GM18508 (cell line): ENCODE data around the gene FAH.

Experiments
- ATAC-seq: cut with Tn5 transposase; IDR thresholded peaks from one replicate; pipeline ENCODE4 v1.9.1; 2021; ENCODE audit warnings: moderate number of reproducible peaks; ENCODE audit not compliant: insufficient read depth, unreplicated experiment

Gene FAH

DNA sequence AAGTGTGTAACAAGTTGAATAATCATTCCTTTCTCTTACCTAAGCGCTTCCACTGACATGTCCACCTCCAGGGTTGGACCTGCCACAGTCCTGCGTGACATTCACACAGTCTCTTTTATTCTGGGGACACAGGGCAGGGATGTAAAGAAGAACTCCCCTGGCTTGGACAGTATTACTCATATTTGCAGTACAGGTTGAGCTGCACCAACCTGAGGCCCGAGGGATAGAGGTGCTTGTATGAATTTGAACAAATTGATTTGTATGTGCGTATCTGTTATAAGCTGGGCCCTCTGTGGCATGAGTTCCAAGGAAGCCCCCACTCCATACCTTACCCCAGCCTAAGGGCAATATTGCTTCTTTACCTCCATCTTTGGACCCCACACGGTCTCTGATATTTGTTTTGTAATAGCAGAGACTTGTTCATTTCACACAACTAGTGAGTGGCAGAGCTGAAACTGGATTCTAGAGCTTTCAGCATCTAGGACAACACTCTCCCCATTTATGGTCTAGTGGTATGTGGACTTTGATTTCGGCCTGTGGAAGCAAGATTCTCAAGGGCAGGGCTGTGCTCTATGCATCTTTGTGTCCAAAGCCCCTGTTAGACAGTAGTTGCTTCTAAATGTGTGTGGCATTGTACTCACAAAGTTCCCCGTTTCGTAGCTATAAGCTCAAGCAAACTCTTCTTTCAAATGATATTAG, 39.2 kb downstream of the FAH start:
- no peak for ATAC-seq

DNA sequence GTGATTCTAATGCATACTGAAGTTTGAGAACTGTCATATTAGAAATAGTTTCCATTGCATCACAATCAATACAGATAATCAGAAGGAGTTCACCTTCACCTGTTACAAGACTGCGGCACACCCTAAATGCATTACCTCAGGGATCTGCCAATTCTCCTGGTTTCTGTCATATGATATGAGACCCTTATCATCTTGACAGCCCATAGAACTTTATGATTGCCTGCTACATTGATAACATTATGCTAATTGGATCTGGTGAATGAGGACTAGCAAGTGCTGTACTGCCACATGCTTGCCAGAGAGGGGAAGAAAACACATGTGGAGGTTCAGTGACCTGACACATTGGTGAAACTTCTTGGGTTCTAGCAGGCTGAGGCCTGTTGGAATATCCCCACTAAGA, 41.4 kb downstream of the FAH start:
- ATAC-seq: no peak

DNA sequence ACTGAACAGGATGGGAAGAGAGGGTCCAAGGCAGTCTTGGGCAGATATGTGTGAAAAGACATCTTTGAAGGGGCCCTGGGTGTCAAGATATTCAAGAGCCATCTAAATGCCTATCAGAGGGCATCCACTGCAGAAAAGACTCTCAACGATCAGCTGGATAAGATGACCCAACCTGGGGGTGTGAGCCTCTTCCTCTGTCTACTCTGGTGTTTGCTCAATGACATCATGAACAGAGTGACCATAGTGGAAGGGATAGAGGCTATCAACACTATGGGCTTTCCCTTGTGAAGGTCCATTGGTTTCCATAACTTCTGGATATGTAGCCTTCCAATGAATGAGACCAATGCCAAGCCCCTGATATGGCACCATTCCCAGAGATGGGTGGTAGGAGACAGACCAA, 42.1 kb downstream of the FAH start:
- ATAC-seq: no peak

DNA sequence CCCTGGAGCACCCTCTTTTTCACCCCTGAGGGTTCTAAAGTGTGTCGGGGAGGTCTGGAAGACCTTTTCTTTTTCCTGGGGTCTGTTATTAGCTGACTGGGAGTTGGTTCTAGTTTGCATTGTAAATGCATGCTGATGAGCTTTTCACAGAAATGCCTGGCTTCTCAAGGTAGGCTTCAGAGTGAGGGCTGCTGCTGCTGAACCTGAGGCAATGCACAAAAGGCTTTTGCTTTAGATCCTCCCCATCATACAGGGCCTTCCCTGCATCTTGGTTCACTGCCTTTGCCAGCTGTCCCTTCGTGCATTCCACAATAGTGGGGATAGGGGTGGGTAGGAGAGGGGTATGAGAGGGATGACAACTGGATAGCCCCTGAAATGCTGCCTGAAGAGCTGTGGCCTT, 46.6 kb downstream of the FAH start:
- ATAC-seq: no peak

DNA sequence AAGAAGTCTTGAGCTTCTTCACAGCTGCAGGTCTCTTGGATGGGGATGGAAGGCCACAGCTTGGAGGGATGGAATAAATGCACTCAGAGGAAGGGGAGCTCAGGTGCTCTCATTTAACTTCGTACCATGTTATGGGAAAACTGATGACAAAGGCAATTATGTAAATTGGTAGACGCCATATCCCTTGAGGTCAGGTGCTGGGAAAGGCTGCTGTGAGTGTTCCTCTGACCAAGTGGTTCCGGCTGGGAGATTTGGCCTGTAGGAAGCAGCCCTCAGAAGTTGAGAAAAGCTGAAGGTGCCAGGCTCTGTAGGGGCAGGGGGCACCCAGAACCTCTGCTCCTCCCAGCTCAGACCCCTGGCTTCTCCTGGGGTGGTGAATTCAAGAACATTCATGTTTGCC, 47.1 kb downstream of the FAH start:
- no peak for ATAC-seq

DNA sequence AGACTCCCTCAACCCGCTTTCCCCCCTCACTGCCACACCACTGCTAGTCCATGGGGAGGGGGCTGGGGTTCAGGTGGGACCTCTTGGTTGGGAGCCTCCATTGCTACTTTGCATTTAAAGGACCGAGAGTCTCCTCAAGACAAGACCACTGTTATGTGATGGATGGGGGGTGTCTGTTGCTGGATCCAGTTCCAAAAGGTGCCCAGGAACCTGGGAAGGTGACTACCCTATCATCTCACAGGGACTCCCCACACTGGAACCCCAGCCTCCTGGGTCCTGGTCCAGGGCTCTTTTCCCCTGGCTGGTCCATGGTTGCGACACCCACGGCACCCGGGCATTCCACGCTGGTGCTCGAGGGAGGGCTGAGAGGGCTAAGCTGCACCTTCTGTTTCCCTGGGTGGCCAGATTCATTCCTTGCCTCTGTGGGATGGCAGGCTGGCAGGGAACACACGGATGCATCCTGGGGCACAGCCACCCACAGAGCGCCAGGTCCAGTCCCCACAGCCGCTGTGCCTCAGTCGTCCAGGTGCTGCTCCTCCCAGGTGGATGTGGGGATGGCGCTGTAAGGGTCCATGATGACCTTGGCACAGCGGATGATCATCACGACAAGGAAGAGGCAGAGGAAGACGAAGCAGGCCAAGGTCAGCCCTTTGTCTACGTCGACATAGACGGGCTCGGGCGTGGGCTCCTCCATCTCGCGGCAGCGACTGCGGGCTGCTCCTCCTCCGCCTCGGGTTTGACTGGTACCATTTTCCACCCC, 48.6 kb downstream of the FAH start:
- ATAC-seq: no peak

- ATAC-seq: no peak
These were observed 49.2 kb downstream of the FAH start for GRCh38 chr15:80202016-80202315.

DNA sequence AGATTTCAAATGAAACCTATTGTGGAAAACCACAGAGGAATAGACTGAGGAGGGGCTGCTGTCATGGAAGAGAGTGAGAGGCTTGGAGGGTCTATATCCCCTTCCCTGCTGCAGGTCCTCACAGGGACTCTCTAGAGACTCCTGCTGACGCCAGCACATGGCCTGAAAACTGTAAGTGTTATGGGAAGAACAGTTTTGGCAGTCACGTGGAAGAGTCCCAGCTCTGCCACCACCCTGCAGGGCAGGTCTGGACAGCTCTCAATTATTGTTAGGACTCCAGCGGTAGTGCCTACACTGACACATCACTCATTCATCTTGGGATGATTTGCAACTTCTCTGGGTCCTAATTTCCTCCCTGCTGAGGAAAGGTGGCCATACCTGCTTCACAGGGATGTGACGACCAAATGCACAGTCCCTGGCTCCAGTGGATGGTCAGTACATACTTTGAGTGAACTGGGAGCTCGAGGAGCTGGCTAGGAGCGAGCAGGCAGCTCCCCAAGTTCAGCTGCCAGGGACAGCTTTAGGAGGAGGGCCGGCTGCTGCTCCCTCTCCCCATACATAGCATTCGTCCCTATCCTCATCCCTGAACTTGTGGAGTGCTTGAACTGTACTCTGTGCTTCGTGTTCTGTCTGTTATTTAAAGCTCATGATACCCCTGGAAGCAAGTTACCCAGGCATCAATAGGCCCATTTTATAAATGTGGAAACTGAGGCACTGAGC, 50.0 kb downstream of the FAH start:
- ATAC-seq: no peak

DNA sequence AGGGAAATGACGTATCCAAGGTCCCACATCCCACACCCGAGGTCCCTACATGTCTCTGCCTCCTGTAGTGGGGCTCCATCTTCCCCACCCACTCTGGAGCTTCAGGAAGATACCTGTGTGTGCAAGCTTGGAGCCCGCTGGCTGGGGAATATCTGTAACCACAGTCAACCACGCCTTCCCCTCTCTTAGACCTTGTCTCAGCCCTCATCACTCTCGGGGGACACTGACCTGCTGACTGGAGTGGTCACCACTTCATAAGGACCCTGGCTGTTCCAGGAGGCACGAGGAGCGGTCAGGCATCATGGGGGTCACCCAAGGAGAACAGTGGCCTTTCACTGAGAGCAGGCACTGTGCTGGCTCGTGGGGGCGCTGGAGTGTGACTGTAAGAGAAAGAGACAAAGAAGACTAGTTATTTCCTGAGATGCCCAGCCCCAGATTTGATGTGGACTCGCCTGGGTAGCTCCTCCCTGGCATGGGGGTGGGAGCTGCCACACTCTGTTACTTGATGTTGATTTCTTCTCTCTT, 50.6 kb downstream of the FAH start:
- no peak for ATAC-seq

GRCh38 chr15:80204231-80204630, 51.4 kb downstream of the FAH start:
- ATAC-seq: no peak

DNA sequence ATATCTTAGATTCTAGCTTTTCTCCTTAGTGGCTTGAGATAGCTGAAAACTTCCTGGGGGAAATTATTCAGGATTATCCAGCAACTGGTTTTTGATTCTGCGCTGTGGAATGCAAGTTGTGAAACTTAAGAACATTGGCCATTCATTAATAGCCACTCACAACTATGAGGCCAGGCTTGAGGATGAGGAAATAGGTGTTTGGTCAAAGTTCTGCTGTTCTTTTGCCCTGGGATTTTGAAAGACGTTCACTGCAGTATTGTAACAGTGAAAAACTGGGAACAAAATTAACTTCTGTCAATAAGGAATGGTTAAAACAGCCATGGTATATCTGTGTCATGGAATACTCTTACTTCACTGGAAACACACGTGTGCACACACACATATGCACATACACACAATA, 55.1 kb downstream of the FAH start:
- ATAC-seq: no peak

DNA sequence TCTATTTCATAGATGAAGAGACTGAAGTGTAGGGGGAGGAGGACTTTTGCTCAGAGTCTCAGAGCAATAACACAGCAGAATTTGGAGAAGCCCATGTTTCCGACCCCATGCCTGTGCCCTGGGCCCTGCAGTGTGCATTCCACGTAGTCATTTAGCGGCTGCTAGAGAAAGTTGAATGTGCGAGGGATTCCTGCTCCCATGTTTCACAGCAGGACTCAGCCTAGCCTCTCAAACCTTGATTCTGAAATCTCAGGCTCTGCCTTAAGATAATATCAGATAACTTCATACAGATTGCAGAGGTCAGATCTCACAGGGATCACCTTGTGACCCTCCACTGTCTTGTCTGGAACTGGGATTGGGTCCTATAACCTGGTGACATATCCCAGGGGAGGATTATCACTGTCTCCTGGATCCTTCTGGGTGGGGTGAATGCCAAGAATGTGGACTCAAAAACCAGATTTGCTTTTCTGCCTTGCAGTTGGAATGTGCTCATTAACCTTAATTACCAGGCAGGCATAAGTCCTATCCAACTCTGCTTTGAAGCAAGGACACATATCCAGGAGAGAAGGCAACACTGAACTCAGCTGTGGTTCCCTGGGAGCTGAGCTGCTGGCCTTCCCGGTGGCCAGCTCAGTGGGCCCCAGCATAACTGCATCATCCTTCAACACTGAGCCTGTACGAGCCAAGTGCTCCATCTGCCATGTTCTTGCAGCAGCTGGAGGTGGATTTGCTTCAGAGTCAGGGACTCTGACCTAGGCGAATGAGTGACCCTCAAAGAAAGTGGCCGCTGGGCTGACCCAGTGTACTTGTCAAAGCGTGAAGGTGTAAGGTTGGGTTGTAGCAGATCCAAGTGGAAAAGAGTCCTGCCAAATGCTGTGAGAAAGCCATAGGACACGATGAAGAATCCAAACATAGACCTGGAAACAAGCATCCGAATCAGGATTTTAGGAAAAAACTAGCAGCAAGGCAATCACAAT, 56.2 kb downstream of the FAH start:
- no peak for ATAC-seq

- no peak for ATAC-seq
These were observed 58.1 kb downstream of the FAH start for GRCh38 chr15:80210611-80211573.

DNA sequence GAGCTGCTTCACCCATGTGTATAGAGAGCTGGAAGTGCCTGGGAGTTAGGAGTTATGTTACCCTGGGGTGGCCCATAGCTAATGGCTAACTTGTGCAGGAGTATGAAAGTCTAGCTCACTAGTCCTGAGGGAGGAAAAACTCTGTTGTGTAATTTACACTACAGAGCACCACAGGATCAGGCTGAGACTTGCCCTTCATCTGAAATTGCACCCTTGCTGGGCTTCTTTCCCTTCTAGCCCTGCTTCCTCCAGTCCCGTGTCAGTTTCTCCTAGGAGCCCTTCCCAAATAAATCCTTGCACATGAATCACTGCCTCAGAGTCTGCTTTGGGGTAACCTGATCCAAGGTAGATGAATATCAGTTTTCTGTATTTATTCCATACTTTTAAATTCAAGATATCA, 59.2 kb downstream of the FAH start:
- no peak for ATAC-seq

DNA sequence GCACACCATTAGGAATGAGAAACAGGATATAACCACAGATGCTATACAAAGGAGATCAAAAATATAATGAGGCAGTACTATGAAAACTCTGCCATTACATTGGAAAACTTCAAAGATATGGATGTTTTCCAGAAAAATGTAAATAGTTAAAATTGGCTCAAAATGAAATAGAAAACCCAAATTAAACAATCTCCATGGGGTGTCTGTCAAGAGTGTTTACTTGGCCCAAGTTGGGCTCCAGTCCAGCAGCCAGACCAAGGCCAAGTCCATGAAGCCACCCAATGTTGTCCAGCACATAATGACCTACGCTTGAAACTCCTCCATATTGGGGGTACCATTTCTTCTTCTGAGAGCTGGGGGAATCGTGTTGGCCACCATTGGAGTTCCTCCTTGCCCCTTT, 62.1 kb downstream of the FAH start:
- no peak for ATAC-seq

DNA sequence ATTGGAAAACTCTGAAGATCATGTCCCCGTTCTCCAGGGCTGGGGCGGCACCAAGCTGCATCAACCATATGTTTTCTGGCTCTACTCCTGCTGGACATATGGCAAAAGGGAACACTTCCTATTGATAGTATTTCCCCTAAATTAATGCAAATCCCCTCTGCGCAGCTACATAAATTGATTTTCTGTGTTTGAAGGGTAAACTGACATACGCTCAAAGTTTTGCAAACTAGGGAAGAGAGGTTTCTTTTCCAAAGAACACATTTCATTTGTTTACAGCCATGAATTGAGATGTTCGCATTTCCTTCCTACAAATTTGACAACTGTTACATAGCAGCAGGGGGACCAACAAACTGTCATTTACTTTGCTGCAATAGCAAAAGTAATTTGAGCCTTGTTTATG, 63.3 kb downstream of the FAH start:
- ATAC-seq: no peak

GRCh38 chr15:80216911-80217310, 64.1 kb downstream of the FAH start:
- no peak for ATAC-seq

- no peak for ATAC-seq
These were observed 64.6 kb downstream of the FAH start for GRCh38 chr15:80217327-80217900.

- ATAC-seq: no peak
These were observed 67.2 kb downstream of the FAH start for GRCh38 chr15:80219955-80220354.
